ENCODE data around the gene NAALADL1. TPM values are rescaled to one million over a fixed set of nuclear protein-coding genes. Genes with fewer than 3 reads are reported as not detected.
"Not testable (repeated sequence)": the region's sequence is repeated elsewhere in the genome, so short reads cannot be mapped to it uniquely, and the experiment has no call there.

NAALADL1 gene
- total RNA-seq, 1 donor from 2014 or later, result 13.0 TPM

DNA sequence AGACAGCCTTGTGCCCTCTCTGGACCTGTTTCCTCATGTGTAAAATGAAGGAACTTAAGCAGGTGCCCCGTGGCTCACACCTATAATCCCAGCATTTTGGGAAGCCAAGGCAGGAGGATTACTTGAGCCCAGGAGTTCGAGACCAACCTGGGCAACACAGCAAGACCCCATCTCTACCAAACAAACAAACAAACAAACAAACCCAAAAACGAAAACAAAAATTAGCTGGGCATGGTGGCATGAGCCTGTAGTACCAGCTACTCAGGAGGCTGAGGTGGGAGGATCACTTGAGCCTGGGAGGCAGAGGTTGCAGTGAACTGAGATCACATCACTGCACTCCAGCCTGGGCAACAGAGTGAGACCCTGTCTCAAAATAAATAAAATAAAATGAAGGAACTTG lies 54.4 kb downstream of the NAALADL1 start:
- H3K36me3 Mint-ChIP-seq (ENCODE audit: low read depth); H3K27me3 Mint-ChIP-seq; H3K4me1 Mint-ChIP-seq; intact Hi-C loops (cut with micrococcal nuclease); DNase-seq; H3K9me3 Mint-ChIP-seq; H3K4me3 Mint-ChIP-seq; H3K27ac Mint-ChIP-seq: not testable (repeated sequence)

DNA sequence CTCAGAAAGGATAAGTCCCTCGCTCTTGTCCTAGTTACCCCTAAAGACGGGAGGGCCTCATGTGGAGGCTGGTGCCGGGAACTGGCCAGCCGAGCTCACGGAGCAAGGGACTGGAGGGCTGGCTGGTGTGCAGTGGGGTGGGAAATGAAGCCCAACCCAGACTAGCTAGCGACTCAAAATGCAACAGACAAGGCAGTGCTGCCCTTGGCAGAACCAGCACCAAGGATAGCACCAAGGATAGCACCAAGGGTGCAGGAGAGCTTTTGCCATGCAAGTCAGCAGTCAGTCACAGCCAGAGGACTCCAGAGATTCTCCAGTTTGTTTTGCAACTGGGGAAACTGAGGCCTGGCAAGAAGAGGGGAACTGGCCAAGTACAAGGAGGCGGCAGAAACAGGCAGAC lies 55.1 kb downstream of the NAALADL1 start:
- intact Hi-C loops (cut with micrococcal nuclease), result no loop called here
- H3K27me3 Mint-ChIP-seq, result no peaks in the 10 kb centered on the region
- no peak overlapping the region for H3K4me3 Mint-ChIP-seq

DNA sequence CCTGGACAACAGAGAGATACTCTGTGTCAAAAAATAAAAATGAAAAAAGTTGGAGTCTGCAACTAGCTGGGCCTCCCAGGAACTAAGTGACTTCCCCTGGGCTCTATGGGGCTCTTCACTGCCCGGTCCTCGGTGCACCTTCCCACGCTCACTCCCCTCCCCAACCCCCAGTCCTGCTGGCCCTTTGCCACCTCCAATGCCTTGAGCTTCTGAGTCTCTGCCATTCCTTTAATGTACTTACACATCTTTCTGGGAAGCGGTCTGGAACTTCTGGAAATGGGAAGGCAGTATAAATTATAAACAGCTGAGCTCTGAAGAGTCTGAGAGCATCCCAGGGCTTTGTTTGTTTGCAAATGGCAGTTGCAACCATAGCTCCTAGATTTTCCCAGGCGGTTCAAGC lies 55.6 kb downstream of the NAALADL1 start:
- H3K36me3 Mint-ChIP-seq (ENCODE audit: low read depth), result no peaks in the 10 kb centered on the region
- no peaks in the 10 kb centered on the region for H3K27me3 Mint-ChIP-seq
- no peaks in the 10 kb centered on the region for H3K9me3 Mint-ChIP-seq
- intact Hi-C loops (cut with micrococcal nuclease), result no loop called here
- no peak for DNase-seq
- peaks cover 10% of the 10 kb centered on the region for H3K4me1 Mint-ChIP-seq
- H3K27ac Mint-ChIP-seq, result no peak overlapping the region
- H3K4me3 Mint-ChIP-seq, result no peak overlapping the region

More for the DNA sequence above, 55.1 kb downstream of the NAALADL1 start:
- Mint-ChIP-seq H3K4me1 (peaks cover 7% of the 10 kb centered on the region), H3K9me3 (no peaks in the 10 kb centered on the region), H3K36me3 (ENCODE audit: low read depth) (no peaks in the 10 kb centered on the region), H3K27ac (no peak overlapping the region)
- no peak for DNase-seq

DNA sequence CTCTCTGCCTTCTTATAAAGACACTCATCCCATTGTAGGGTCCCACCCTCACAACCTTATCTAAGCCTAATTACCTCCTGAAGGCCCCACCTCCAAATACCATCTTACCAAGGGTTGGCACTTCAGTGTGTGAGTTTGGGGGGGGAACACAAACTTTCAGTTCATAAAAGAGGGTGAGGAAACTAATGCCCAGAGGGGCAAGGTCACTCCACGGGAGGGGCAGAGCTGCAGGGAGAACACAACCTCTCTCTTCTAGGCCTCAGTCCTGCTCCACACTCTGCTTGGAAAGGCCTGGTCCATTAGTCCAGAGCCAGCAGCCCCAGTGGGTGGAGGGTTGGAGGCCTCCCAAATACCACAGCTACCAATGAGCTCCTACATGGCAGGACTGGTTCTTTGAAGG lies 58.9 kb downstream of the NAALADL1 start:
- Mint-ChIP-seq H3K9me3 (no peaks in the 10 kb centered on the region), H3K4me3 (no peak overlapping the region), H3K27me3 (peaks cover 2% of the 10 kb centered on the region), H3K36me3 (ENCODE audit: low read depth) (no peaks in the 10 kb centered on the region), H3K4me1 (peaks cover 22% of the 10 kb centered on the region), H3K27ac (no peak overlapping the region)
- no peak for DNase-seq
- intact Hi-C loops (cut with micrococcal nuclease), result no loop called here

DNA sequence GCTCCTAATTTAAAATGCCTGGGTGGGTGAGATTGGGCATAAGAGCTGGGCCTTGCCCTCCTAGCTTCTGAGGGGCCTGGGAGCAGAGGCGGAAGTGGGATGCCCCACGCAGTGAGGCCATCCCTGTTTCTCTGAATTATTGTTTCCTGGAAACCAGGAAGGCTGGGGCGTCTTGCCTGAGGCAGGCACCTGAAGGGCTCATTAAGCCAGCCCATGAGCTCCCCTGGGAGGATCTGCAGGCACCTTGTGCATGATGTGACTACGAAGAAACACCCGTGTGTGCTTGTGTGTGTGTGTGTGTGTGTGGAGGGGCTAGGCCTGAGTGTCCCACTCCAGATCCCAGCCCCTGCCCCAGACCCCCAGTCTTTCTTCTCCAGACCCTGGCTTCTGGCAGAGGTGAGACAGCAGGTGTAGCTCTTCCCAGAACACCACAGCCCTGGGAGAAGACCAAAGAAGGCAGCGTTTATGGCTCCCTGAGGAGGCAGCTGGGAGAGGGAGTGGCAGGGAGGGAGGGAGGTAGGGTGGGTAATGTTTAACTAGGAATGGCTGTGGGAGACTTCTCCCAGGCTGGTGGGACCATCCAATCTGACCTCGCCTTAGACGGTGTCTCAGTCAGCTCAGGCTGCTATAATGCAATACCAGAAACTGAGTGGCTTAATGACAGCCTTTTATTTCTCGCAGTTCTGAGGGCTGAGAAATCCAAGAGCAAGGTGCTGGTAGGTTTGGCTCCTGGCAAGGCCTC lies 59.5 kb downstream of the NAALADL1 start:
- no peak for DNase-seq
- intact Hi-C loops (cut with micrococcal nuclease), result no loop called here
- Mint-ChIP-seq H3K4me1 (peaks cover 22% of the 10 kb centered on the region), H3K27me3 (peaks cover 2% of the 10 kb centered on the region), H3K4me3 (peak overlapping the region; percentile 25), H3K36me3 (ENCODE audit: low read depth) (no peaks in the 10 kb centered on the region), H3K27ac (peak overlapping the region; percentile 72), H3K9me3 (no peaks in the 10 kb centered on the region)

DNA sequence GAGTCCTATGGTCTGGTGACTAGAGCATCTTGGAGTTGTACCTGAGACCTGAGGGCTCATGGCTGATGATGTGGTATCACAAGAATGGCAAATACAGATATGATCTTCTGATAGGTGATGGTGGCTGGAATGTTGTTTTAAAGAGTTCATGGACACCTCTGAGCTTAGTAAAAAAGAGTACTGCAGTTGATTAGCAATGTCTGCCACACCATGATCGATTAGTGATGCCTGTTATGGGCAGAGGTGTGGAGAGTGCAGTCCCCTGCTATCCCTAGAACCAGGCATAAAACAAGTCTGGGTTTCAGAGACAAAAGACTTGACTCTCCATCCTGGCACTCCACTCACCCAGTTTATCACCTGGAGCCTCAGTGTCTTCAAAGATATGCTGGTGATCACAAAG lies 60.2 kb downstream of the NAALADL1 start:
- peak; percentile 66 for DNase-seq
- Mint-ChIP-seq H3K36me3 (ENCODE audit: low read depth) (no peaks in the 10 kb centered on the region), H3K4me3 (peak overlapping the region; percentile 25)

DNA sequence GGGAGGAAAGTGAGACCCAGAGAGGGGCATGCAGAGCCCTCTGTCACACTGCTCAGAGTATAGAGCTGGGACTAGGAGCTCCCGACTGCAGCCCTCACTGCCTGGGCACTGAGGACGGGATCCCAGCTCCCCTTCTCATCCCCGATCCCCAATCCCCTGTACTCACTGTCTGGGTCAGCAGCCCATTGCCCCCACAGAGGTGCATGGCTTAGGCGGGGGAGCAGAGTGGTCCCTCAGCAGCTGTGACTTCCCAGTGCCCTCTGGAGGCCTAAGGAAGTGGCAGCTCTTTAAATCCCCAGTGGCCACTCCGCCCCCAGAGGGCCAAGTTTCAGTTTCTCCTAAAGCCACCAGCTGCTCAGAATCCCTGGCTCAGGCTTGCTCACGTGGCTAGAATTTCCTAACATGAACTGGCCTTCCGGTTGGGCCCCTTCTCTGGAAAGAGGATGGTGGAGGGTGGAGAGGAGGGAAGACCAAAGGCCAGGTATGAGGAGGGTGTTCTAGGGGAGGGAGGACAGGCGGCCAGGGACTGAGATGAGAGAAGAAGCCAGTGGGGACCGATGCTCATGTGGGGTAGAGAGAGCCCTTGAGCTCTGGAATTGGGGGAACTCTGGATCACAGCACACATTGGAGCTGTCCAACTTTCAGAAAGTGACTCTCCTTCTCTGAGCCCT lies 61.5 kb downstream of the NAALADL1 start, which contains the start of gene BATF2:
BATF2 (minus strand) TSS at position 262 of the 671 bp plus-strand sequence; CDS start at position 205, 57 bp downstream.
- Mint-ChIP-seq H3K9me3 (no peaks in the 10 kb centered on the region), H3K27me3 (peaks cover 3% of the 10 kb centered on the region), H3K27ac (peak within 1 kb of the TSS; percentile 67), H3K4me3 (peak within 1 kb of the TSS; percentile 7), H3K4me1 (peaks cover 22% of the 10 kb centered on the region), H3K36me3 (ENCODE audit: low read depth) (no peaks in the 10 kb centered on the region)
- DNase-seq, result peak; percentile 62
- intact Hi-C loops (cut with micrococcal nuclease), result no loop called here

More for the DNA sequence above, 60.2 kb downstream of the NAALADL1 start:
- Mint-ChIP-seq H3K27me3 (peaks cover 3% of the 10 kb centered on the region), H3K4me1 (peaks cover 22% of the 10 kb centered on the region), H3K9me3 (no peaks in the 10 kb centered on the region), H3K27ac (peak overlapping the region; percentile 72)
- intact Hi-C loops (cut with micrococcal nuclease), result no loop called here

DNA sequence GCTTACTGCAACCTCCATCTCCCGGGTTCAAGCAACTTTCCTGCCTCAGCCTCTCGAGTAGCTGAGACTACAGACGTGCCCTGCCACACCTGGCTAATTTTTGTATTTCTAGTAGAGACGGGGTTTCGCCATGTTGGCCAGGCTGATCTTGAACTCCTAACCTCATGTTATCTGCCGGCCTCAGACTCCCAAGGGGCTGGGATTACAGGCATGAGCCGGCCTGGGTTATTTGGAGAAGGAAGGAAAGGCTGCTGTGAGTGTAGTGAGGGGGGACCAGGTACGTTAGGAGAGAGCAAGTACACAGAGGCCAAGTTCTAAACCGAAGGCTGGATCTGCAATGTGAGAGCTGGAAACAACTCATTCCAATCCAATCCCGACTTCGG lies 62.0 kb downstream of the NAALADL1 start:
- Mint-ChIP-seq H3K27ac (peak overlapping the region; percentile 45), H3K9me3 (no peaks in the 10 kb centered on the region), H3K4me1 (peaks cover 22% of the 10 kb centered on the region), H3K36me3 (ENCODE audit: low read depth) (no peaks in the 10 kb centered on the region), H3K4me3 (no peak overlapping the region), H3K27me3 (peaks cover 3% of the 10 kb centered on the region)
- DNase-seq, result no peak
- intact Hi-C loops (cut with micrococcal nuclease), result no loop called here

Other genes starting within 250 kb of the NAALADL1 start
- gene MEN1, start 248.0 kb downstream of the NAALADL1 start, total RNA-seq, result 36.7 and 39.1 TPM in 2 replicates
- 0.05 TPM in 2 replicates for gene CDC42BPG, start 213.9 kb downstream of the NAALADL1 start, total RNA-seq
- 93.0 and 101 TPM in 2 replicates for gene EHD1, start 179.9 kb downstream of the NAALADL1 start, total RNA-seq
- 22.5 and 23.1 TPM in 2 replicates for gene ATG2A, start 141.3 kb downstream of the NAALADL1 start, total RNA-seq
- 11.4 and 16.7 TPM in 2 replicates for gene PPP2R5B, start 133.9 kb downstream of the NAALADL1 start, total RNA-seq
- gene GPHA2, start 122.7 kb downstream of the NAALADL1 start, total RNA-seq, result not detected in 2 replicates
- 0.71 TPM in 1 of 2 replicates, not detected in the other for gene MAJIN, start 86.4 kb downstream of the NAALADL1 start, total RNA-seq
- gene BATF2, start 61.6 kb downstream of the NAALADL1 start, total RNA-seq, result 0.09 TPM in 1 of 2 replicates, not detected in the other
- gene ARL2, start 44.4 kb downstream of the NAALADL1 start, total RNA-seq, result 78.8 and 87.9 TPM in 2 replicates
- gene SNX15, start 31.1 kb downstream of the NAALADL1 start, total RNA-seq, result 15.9 and 17.9 TPM in 2 replicates
- 16.3 and 18.0 TPM in 2 replicates for gene SAC3D1, start 17.3 kb downstream of the NAALADL1 start, total RNA-seq
- gene CDCA5, start 25.5 kb upstream of the NAALADL1 start, total RNA-seq, result 94.4 and 95.1 TPM in 2 replicates
- gene ZFPL1, start 25.7 kb upstream of the NAALADL1 start, total RNA-seq, result 33.3 and 34.7 TPM in 2 replicates
- 127 and 136 TPM in 2 replicates for gene VPS51, start 37.7 kb upstream of the NAALADL1 start, total RNA-seq
- 28.2 and 28.9 TPM in 2 replicates for gene TM7SF2, start 53.3 kb upstream of the NAALADL1 start, total RNA-seq
- 17.1 and 18.1 TPM in 2 replicates for gene ZNHIT2, start 59.1 kb upstream of the NAALADL1 start, total RNA-seq
- 1,048 and 1,049 TPM in 2 replicates for gene FAU, start 63.6 kb upstream of the NAALADL1 start, total RNA-seq
- gene MRPL49, start 63.8 kb upstream of the NAALADL1 start, total RNA-seq, result 78.1 and 81.4 TPM in 2 replicates
- 36.9 and 39.0 TPM in 2 replicates for gene SYVN1, start 76.0 kb upstream of the NAALADL1 start, total RNA-seq
- not detected in 2 replicates for gene SPDYC, start 111.7 kb upstream of the NAALADL1 start, total RNA-seq
- gene CAPN1, start 123.4 kb upstream of the NAALADL1 start, total RNA-seq, result 87.1 and 96.5 TPM in 2 replicates
- 77.4 and 82.8 TPM in 2 replicates for gene POLA2, start 203.4 kb upstream of the NAALADL1 start, total RNA-seq